Liver (tissue), 9 donors: ENCODE measurements around the gene TRIO. TPM values are rescaled to one million over a fixed set of nuclear protein-coding genes. Genes with fewer than 3 reads are reported as not detected.

Experiments
- DNase-seq: peaks from one replicate; pipeline ENCODE4 v3.0.0-alpha.2; 2017; ENCODE audit warnings: low spot score
- H3K27ac ChIP-seq, 2 donors: one replicate each; pipeline ENCODE4 v1.7.0; 2013; ENCODE audit warnings: inconsistent platforms in 2 of 2, low read length in 2 of 2, control low read depth in 1 of 2, low read depth in 1 of 2, mild to moderate bottlenecking in 1 of 2
- H3K27me3 ChIP-seq, 4 donors: one replicate each; pipeline versions ENCODE4 v1.6.1 to v1.7.0; 2013; ENCODE audit warnings: low read length in 3 of 4, inconsistent platforms in 1 of 4, mild to moderate bottlenecking in 1 of 4, moderate library complexity in 1 of 4; ENCODE audit not compliant: control insufficient read depth in 4 of 4, insufficient read depth in 4 of 4
- H3K36me3 ChIP-seq, 4 donors: one replicate each; pipeline versions ENCODE4 v1.6.1 to v1.7.0; 2013; ENCODE audit warnings: low read length in 3 of 4, mild to moderate bottlenecking in 3 of 4, low read depth in 1 of 4, moderate library complexity in 1 of 4; ENCODE audit not compliant: control insufficient read depth in 4 of 4, insufficient read depth in 3 of 4
- H3K4me1 ChIP-seq, 4 donors: one replicate each; pipeline versions ENCODE4 v1.6.1 to v1.7.0; 2013; ENCODE audit warnings: low read length in 3 of 4, mild to moderate bottlenecking in 3 of 4, moderate library complexity in 1 of 4; ENCODE audit not compliant: control insufficient read depth in 4 of 4, insufficient read depth in 4 of 4
- H3K4me3 ChIP-seq, 3 donors: one replicate each; pipeline versions ENCODE4 v1.6.1 to v1.7.0; 2013; ENCODE audit warnings: low read length in 3 of 3, control low read depth in 1 of 3, low read depth in 1 of 3, mild to moderate bottlenecking in 1 of 3
- H3K9ac ChIP-seq, 2 donors: one replicate each; pipeline ENCODE4 v1.7.0; 2013; ENCODE audit warnings: low read length in 2 of 2, mild to moderate bottlenecking in 2 of 2, moderate library complexity in 2 of 2, control low read depth in 1 of 2, low read depth in 1 of 2
- H3K9me3 ChIP-seq, 4 donors: one replicate each; pipeline versions ENCODE4 v1.6.1 to v1.7.0; 2013; ENCODE audit warnings: low read length in 3 of 4; ENCODE audit not compliant: control insufficient read depth in 4 of 4
- EGR1 ChIP-seq, 2 donors: IDR thresholded peaks; 2 replicates each; pipeline ENCODE4 v1.6.1; 2016 to 2018; ENCODE audit warnings: antibody characterized with exemption in 2 of 2, low read depth in 2 of 2
- FOXA1 ChIP-seq: IDR thresholded peaks from 2 replicates; pipeline ENCODE4 v1.6.1; 2016; ENCODE audit warnings: antibody characterized with exemption
- FOXA2 ChIP-seq: IDR thresholded peaks from 2 replicates; pipeline ENCODE4 v1.6.1; 2016; ENCODE audit warnings: antibody characterized with exemption
- GABPA ChIP-seq, 2 donors: IDR thresholded peaks in 1 of 2; conservative IDR thresholded peaks in 1 of 2; 2 replicates each; pipeline ENCODE4 v1.6.1; 2016; ENCODE audit warnings: antibody characterized with exemption in 2 of 2, mild to moderate bottlenecking in 1 of 2, moderate library complexity in 1 of 2
- HNF4A ChIP-seq, 2 donors: conservative IDR thresholded peaks; 2 replicates each; pipeline ENCODE4 v1.6.1; 2016; ENCODE audit warnings: antibody characterized with exemption in 2 of 2, mild to moderate bottlenecking in 2 of 2
- HNF4G ChIP-seq: IDR thresholded peaks from 2 replicates; pipeline ENCODE4 v1.6.1; 2016; ENCODE audit warnings: antibody characterized with exemption
- JUND ChIP-seq, 2 donors: IDR thresholded peaks; 2 replicates each; pipeline ENCODE4 v1.6.1; 2016; ENCODE audit warnings: antibody characterized with exemption in 2 of 2
- NR2F2 ChIP-seq: IDR thresholded peaks from 2 replicates; pipeline ENCODE4 v1.6.1; 2016; ENCODE audit warnings: antibody characterized with exemption
- RAD21 ChIP-seq, 2 donors: IDR thresholded peaks; 2 replicates each; pipeline ENCODE4 v1.6.1; 2016; ENCODE audit warnings: antibody characterized with exemption in 2 of 2, mild to moderate bottlenecking in 2 of 2
- RXRA ChIP-seq, 2 donors: IDR thresholded peaks; 2 replicates each; pipeline ENCODE4 v1.6.1; 2017 to 2018; ENCODE audit warnings: antibody characterized with exemption in 2 of 2, mild to moderate bottlenecking in 1 of 2
- SP1 ChIP-seq: IDR thresholded peaks from 2 replicates; pipeline ENCODE4 v1.6.1; 2018; ENCODE audit warnings: antibody characterized with exemption, mild to moderate bottlenecking
- TAF1 ChIP-seq: conservative IDR thresholded peaks from 2 replicates; pipeline ENCODE4 v1.6.1; 2016; ENCODE audit warnings: antibody characterized with exemption, mild to moderate bottlenecking
- YY1 ChIP-seq: IDR thresholded peaks from 2 replicates; pipeline ENCODE4 v1.6.1; 2016; ENCODE audit warnings: antibody characterized with exemption, mild to moderate bottlenecking
- WGBS: extraction: QIAGEN DNeasy Blood & Tissue Kit; methylation state at CpG from one replicate; pipeline ENCODE4 v1.1.7; 2013; 5-methylcytosine and 5-hydroxymethylcytosine counted together
- polyA plus RNA-seq, 2 donors: library from polyadenylated mRNA; stranded (reverse) in 1 of 2; unstranded in 1 of 2; fragments of 200-250 nt in 1 of 2; fragments of >200 nt in 1 of 2; fragmentation: Nextera tagmentation in 1 of 2; extraction: Ambion mirVana in 1 of 2; gene quantifications; one replicate each; pipeline versions ENCODE4 v1.2.1 to v1.2.3, GENCODE V29; 2013 to 2015
- total RNA-seq, 2 donors: library from RNA; depleted of rRNA; stranded (reverse); fragments of >200 nt; gene quantifications; one replicate each; pipeline ENCODE4 v1.2.3, GENCODE V29; 2014
- TF ChIP-seq, protein P1 (sequence below): fragments of 150-350 bp; IDR thresholded peaks from 2 replicates; pipeline ENCODE4 v1.5.1; 2017; ENCODE audit warnings: improper control_type of control experiment, low read depth, low read length; ENCODE audit not compliant: missing input control
- TF ChIP-seq, protein P2 (sequence below): IDR thresholded peaks from 2 replicates; pipeline ENCODE4 v1.6.1; 2016; ENCODE audit warnings: antibody characterized with exemption
- TF ChIP-seq, protein P3 (sequence below): IDR thresholded peaks from 2 replicates; pipeline ENCODE4 v1.6.1; 2016; ENCODE audit warnings: antibody characterized with exemption
- TF ChIP-seq, protein P4 (sequence below): IDR thresholded peaks from 2 replicates; pipeline ENCODE4 v1.6.1; 2016; ENCODE audit warnings: antibody characterized with exemption, mild to moderate bottlenecking
- TF ChIP-seq, protein P5 (sequence below): IDR thresholded peaks from 2 replicates; pipeline ENCODE4 v1.6.1; 2016; ENCODE audit warnings: antibody characterized with exemption
- donor health status: healthy.
- donor health status: healthy.
- donor health status: healthy.
- donor health status: healthy.
- donor health status: healthy.

TRIO gene
- total and polyA plus RNA-seq, 4 donors, result 8.5 to 86.2 (median 16.0) TPM

DNA sequence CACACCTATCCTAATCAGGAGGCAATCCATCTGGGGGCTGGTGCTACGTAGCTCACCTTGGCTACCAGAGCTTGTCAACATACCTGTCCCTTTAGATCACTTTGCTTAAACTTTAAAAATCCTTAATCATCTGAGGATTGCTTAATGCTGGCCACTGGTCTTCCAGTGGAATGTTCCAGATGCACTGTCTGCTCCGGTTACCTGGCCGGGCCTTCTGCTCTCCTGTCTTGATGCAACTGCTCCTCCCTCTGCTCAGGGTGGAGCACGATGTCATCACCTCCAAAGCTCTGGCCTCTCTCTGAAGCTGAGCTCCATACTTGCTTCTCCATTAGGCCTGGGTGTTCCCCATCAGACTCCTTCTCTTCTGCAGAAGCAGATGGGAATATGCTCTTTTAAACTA lies 331.9 kb downstream of the TRIO start:
- Histone ChIP-seq H3K9me3 (no peaks in the 10 kb centered on the region), H3K27me3 (no peaks in the 10 kb centered on the region), H3K9ac (no peak overlapping the region), H3K4me1 (no peaks in the 10 kb centered on the region), H3K36me3 (peaks cover 7 to 63% (median 38%) of the 10 kb centered on the region in 4 donors), H3K27ac (no peak overlapping the region), H3K4me3 (no peak overlapping the region)
- 99% methylated on average over 4 of the region's 4 CpGs for WGBS
- TF ChIP-seq FOXA2, result no peak
- no peak for TF ChIP-seq TAF1
- no peak for TF ChIP-seq RXRA (IDR thresholded peaks at IDR 0.05)
- TF ChIP-seq YY1, result no peak
- no peak for TF ChIP-seq FOXA1
- TF ChIP-seq JUND (IDR thresholded peaks at IDR 0.05), result no peak
- TF ChIP-seq, protein P1, sequence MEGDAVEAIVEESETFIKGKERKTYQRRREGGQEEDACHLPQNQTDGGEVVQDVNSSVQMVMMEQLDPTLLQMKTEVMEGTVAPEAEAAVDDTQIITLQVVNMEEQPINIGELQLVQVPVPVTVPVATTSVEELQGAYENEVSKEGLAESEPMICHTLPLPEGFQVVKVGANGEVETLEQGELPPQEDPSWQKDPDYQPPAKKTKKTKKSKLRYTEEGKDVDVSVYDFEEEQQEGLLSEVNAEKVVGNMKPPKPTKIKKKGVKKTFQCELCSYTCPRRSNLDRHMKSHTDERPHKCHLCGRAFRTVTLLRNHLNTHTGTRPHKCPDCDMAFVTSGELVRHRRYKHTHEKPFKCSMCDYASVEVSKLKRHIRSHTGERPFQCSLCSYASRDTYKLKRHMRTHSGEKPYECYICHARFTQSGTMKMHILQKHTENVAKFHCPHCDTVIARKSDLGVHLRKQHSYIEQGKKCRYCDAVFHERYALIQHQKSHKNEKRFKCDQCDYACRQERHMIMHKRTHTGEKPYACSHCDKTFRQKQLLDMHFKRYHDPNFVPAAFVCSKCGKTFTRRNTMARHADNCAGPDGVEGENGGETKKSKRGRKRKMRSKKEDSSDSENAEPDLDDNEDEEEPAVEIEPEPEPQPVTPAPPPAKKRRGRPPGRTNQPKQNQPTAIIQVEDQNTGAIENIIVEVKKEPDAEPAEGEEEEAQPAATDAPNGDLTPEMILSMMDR, result no peak
- TF ChIP-seq, protein P2, sequence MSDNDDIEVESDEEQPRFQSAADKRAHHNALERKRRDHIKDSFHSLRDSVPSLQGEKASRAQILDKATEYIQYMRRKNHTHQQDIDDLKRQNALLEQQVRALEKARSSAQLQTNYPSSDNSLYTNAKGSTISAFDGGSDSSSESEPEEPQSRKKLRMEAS, result no peak
- TF ChIP-seq, protein P3, sequence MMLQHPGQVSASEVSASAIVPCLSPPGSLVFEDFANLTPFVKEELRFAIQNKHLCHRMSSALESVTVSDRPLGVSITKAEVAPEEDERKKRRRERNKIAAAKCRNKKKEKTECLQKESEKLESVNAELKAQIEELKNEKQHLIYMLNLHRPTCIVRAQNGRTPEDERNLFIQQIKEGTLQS, result no peak
- no peak for TF ChIP-seq GABPA (IDR thresholded peaks at IDR 0.05 in 1 of 2, conservative IDR thresholded peaks at IDR 0.05 in 1 of 2)
- no peak for TF ChIP-seq NR2F2
- TF ChIP-seq HNF4A (conservative IDR thresholded peaks at IDR 0.05), result no peak
- no peak for TF ChIP-seq SP1
- TF ChIP-seq EGR1 (IDR thresholded peaks at IDR 0.05; ENCODE audit: low read depth in 2 of 2), result no peak
- TF ChIP-seq HNF4G, result no peak
- no peak for TF ChIP-seq RAD21 (IDR thresholded peaks at IDR 0.05)
- TF ChIP-seq, protein P4, sequence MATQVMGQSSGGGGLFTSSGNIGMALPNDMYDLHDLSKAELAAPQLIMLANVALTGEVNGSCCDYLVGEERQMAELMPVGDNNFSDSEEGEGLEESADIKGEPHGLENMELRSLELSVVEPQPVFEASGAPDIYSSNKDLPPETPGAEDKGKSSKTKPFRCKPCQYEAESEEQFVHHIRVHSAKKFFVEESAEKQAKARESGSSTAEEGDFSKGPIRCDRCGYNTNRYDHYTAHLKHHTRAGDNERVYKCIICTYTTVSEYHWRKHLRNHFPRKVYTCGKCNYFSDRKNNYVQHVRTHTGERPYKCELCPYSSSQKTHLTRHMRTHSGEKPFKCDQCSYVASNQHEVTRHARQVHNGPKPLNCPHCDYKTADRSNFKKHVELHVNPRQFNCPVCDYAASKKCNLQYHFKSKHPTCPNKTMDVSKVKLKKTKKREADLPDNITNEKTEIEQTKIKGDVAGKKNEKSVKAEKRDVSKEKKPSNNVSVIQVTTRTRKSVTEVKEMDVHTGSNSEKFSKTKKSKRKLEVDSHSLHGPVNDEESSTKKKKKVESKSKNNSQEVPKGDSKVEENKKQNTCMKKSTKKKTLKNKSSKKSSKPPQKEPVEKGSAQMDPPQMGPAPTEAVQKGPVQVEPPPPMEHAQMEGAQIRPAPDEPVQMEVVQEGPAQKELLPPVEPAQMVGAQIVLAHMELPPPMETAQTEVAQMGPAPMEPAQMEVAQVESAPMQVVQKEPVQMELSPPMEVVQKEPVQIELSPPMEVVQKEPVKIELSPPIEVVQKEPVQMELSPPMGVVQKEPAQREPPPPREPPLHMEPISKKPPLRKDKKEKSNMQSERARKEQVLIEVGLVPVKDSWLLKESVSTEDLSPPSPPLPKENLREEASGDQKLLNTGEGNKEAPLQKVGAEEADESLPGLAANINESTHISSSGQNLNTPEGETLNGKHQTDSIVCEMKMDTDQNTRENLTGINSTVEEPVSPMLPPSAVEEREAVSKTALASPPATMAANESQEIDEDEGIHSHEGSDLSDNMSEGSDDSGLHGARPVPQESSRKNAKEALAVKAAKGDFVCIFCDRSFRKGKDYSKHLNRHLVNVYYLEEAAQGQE, result no peak
- TF ChIP-seq, protein P5, sequence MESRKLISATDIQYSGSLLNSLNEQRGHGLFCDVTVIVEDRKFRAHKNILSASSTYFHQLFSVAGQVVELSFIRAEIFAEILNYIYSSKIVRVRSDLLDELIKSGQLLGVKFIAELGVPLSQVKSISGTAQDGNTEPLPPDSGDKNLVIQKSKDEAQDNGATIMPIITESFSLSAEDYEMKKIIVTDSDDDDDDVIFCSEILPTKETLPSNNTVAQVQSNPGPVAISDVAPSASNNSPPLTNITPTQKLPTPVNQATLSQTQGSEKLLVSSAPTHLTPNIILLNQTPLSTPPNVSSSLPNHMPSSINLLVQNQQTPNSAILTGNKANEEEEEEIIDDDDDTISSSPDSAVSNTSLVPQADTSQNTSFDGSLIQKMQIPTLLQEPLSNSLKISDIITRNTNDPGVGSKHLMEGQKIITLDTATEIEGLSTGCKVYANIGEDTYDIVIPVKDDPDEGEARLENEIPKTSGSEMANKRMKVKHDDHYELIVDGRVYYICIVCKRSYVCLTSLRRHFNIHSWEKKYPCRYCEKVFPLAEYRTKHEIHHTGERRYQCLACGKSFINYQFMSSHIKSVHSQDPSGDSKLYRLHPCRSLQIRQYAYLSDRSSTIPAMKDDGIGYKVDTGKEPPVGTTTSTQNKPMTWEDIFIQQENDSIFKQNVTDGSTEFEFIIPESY, result no peak
- DNase-seq, result no peak
